ENCODE data around the gene KRT6B. TPM values are rescaled to one million over a fixed set of nuclear protein-coding genes. Genes with fewer than 3 reads are reported as not detected.
"Not testable (repeated sequence)": the region's sequence is repeated elsewhere in the genome, so short reads cannot be mapped to it uniquely, and the experiment has no call there.

KRT6B gene
- polyA plus RNA-seq (ENCODE audit: low read depth in 6 of 6): not detected

DNA sequence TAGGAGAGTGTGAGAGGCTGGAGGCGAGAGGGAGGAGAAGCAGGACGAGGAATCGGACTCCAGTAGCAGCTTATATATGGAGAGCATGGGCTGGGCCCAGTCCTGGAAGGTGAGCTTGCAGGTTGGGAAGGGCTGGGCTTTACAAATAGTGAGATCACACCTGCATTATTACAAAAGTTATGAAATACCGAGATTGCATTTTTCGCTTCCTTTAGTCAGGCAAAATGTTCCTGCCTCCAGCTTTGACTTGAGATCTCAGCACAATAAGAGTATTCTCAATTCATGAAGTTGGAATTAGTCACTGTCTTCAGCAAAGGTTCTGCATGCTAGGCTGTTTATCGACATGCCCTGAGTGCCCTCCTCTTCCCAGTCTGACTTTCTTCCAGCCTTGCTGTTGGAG is at the start of gene KRT6B:
Gene KRT6B, minus strand, starts transcription at position 46 of the 400 bp plus-strand sequence. CDS start 68 bp downstream, outside the sequence.
- Mint-ChIP-seq H3K4me3 (peak within 1 kb of the TSS in 1 of 8 donors; percentile 30), H3K27me3 (peaks cover 5 to 37% (median 21%) of the 10 kb centered on the region in 3 donors), H3K4me1 (no peaks in the 10 kb centered on the region), H3K27ac (no peak within 1 kb of the TSS), H3K36me3 (no peaks in the 10 kb centered on the region), H3K9me3 (peaks cover 0 to 2% (median 0%) of the 10 kb centered on the region in 7 donors)
- DNase-seq: no peak
- no peak for ATAC-seq (ENCODE audit: low read depth in 2 of 2)

DNA sequence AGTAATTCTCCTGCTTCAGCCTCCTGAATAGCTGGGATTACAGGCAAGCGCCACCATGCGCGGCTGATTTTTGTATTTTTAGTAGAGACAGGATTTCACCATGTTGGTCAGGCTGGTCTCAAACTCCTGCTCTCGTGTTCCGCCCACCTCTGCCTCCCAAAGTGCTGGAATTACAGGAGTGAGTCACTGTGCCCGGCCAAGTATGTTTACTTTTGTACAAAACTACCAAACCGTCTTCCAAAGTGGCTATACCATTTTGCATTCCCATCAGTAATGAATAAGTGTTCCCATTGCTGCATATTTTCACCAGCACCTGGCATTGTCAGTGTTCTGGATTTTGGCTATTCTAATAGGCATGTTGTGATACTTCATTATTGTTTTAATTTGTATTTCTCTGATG is 49.5 kb upstream of the KRT6B start:
- Mint-ChIP-seq H3K27ac (peak overlapping the region in 1 of 6 donors; percentile 45), H3K4me1 (no peaks in the 10 kb centered on the region), H3K36me3 (no peaks in the 10 kb centered on the region), H3K4me3 (no peak overlapping the region), H3K27me3 (peaks cover 29 to 30% (median 30%) of the 10 kb centered on the region in 3 donors), H3K9me3 (peaks cover 2 to 19% (median 6%) of the 10 kb centered on the region in 7 donors)
- DNase-seq (no peak), ATAC-seq (ENCODE audit: low read depth in 2 of 2) (no peak)

DNA sequence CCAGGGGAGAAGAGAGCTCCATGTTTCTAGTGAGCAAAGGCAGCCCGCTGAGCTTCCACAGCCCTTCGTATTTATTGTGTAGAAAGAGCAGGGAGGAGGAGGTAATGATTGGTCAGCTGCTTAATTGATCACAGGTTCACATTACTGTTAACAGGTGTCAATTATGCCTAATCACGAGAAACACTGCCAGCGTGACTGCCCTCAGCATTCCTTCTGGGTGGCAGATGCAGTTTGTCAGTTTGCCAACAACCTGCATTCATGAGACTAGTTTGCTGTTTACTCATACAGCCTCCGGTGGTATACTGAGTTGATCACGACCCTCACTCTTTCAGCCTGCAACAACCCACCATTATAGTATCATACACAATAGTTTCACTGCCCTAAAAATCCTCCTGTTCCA is 48.6 kb upstream of the KRT6B start:
- H3K36me3 Mint-ChIP-seq; ATAC-seq (ENCODE audit: low read depth in 2 of 2); H3K27ac Mint-ChIP-seq; H3K4me1 Mint-ChIP-seq; H3K4me3 Mint-ChIP-seq; DNase-seq: not testable (repeated sequence)
- Mint-ChIP-seq H3K9me3 (peaks cover 2 to 19% (median 6%) of the 10 kb centered on the region in 7 donors), H3K27me3 (peaks cover 22 to 28% (median 27%) of the 10 kb centered on the region in 3 donors)

DNA sequence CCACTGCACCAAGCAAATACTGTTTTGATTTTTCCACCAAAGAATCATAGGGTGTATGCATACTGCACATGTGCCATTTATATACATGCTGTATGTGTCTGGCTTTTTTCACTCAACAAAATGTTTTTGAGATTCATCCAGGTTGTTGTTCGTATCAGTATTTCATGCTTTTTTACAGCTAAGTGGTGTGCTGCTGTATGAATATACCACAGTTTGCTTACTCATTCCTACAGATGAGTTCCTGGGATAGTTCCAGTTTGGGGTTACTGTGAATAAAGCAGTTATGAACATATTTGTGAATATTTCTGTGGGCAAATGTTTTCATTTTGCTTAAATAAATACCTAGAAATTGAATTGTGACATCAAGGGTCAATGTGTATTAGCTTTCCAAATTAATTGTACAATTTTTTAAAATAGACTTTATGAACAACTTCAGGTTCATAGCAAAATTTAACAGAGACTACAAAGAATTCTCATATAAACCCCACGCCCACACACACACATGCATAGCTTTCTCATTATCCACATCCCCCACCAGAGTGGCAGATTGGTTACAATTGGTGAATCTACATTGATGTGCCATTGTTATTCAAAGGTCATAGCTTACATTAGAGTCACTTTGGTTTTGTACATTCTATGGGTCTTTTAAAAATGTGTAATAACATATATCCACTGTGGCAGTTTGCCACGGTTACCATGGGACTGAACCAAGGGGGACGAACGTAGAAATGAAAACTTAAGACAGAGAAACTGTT is 48.0 kb upstream of the KRT6B start:
- DNase-seq (no peak), ATAC-seq (ENCODE audit: low read depth in 2 of 2) (no peak)
- Mint-ChIP-seq H3K4me1 (peaks cover 5 to 8% (median 6%) of the 10 kb centered on the region in 3 donors), H3K4me3 (no peak overlapping the region), H3K27ac (no peak overlapping the region), H3K9me3 (peaks cover 2 to 19% (median 6%) of the 10 kb centered on the region in 7 donors), H3K36me3 (no peaks in the 10 kb centered on the region), H3K27me3 (peaks cover 16 to 28% (median 26%) of the 10 kb centered on the region in 3 donors)

DNA sequence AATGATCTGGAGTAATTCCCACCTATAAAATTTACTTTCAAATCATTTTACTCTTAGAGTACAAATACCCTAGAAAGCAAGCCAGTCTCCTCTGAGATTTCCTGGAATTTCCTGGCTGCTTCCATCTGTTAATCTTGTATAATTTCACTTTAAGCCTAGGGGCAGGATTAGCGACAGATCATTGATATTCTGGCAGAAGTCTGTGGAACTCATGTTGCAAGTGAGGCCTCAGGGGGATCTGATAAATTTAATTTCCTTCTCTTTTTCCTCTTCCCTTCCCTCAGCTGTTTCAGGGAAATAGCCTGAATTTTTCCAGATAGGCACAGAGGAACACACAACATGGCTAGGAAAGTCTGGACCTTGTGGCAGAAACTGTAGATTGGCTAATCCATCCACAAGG is 47.0 kb upstream of the KRT6B start:
- Mint-ChIP-seq H3K4me3 (no peak overlapping the region), H3K9me3 (peaks cover 2 to 19% (median 6%) of the 10 kb centered on the region in 7 donors), H3K36me3 (no peaks in the 10 kb centered on the region), H3K27ac (no peak overlapping the region), H3K27me3 (peaks cover 20 to 30% (median 28%) of the 10 kb centered on the region in 3 donors), H3K4me1 (peaks cover 5 to 8% (median 6%) of the 10 kb centered on the region in 3 donors)
- ATAC-seq (ENCODE audit: low read depth in 2 of 2) (no peak), DNase-seq (no peak)

DNA sequence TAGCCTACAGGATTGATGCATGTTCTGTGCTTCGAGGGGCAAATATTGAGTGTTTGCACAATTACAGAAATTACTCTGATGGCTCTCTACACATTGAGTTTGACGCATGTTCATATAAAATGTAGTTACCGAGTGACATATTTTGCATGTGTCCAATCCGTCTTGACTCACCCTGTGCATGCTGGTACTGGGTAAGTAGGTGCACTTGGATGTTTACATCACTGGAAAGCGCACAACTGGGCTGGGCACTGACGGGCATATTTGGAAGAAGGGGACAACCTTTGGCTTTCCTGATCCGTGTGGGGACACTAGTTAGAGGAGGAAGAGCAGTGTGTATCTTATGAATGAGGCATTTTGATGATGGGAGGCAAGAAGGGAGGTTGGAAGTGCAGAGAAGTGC is 46.0 kb upstream of the KRT6B start:
- Mint-ChIP-seq H3K9me3 (peaks cover 2 to 14% (median 4%) of the 10 kb centered on the region in 7 donors), H3K36me3 (no peaks in the 10 kb centered on the region), H3K4me3 (no peak overlapping the region), H3K4me1 (peaks cover 5 to 8% (median 6%) of the 10 kb centered on the region in 3 donors), H3K27ac (no peak overlapping the region), H3K27me3 (peaks cover 26 to 39% (median 28%) of the 10 kb centered on the region in 3 donors)
- ATAC-seq (ENCODE audit: low read depth in 2 of 2) (no peak), DNase-seq (no peak)

DNA sequence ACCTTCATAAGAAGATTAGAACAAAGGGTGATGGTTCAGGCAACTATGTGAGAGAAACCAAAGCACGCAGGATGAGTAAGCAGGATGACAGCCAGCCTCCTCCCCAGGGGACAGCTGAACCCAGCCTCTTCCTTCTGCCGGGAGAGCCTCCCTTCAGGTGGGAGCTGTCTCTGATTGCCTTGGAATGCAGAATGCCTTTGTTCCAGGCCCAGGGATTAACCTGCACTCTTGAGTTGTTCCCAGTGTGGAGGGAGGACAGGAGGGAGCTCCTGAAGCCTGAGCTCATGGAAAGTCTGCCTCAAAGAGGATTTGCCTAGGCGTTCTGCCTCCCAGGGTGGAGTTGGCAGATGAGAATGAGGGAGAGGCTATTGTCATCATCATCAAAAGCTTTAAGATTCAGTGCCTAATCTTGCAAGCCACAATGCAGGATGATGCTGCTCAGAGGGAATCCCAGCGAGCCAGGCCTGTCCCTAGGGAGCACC is 44.7 kb upstream of the KRT6B start:
- DNase-seq (no peak), ATAC-seq (ENCODE audit: low read depth in 2 of 2) (no peak)
- no peak overlapping the region for H3K4me3 Mint-ChIP-seq
- no peaks in the 10 kb centered on the region for H3K36me3 Mint-ChIP-seq
- H3K27me3 Mint-ChIP-seq: peaks cover 27 to 47% (median 35%) of the 10 kb centered on the region in 3 donors
- H3K27ac Mint-ChIP-seq: no peak overlapping the region
- peaks cover 5 to 8% (median 6%) of the 10 kb centered on the region in 3 donors for H3K4me1 Mint-ChIP-seq
- peaks cover 0 to 5% (median 2%) of the 10 kb centered on the region in 7 donors for H3K9me3 Mint-ChIP-seq

DNA sequence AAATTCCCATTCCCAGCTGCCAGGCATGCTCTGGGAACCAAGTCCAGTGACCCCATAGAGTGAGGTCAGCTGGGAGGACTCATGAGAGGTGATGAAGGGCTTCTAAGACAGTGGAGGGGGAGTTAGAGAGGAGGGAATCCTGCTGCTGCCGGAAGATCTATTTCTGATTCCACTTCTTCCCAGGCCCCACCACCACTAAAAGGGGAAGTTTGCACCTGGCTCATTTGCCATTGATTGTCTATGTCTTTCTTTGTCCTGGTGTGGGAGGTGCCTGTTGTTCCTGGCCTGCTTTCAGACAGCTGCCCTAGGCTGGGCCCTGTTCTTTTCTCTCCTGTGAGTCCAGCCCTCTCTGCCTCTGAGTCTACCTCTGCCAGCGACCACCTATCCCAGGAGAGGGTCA is 44.1 kb upstream of the KRT6B start:
- H3K9me3 Mint-ChIP-seq: peaks cover 0 to 5% (median 0%) of the 10 kb centered on the region in 7 donors
- peaks cover 25 to 53% (median 40%) of the 10 kb centered on the region in 3 donors for H3K27me3 Mint-ChIP-seq
- H3K4me3 Mint-ChIP-seq: no peak overlapping the region
- H3K4me1 Mint-ChIP-seq: peaks cover 5 to 8% (median 6%) of the 10 kb centered on the region in 3 donors
- no peaks in the 10 kb centered on the region for H3K36me3 Mint-ChIP-seq
- ATAC-seq (ENCODE audit: low read depth in 2 of 2) (no peak), DNase-seq (no peak)
- no peak overlapping the region for H3K27ac Mint-ChIP-seq

DNA sequence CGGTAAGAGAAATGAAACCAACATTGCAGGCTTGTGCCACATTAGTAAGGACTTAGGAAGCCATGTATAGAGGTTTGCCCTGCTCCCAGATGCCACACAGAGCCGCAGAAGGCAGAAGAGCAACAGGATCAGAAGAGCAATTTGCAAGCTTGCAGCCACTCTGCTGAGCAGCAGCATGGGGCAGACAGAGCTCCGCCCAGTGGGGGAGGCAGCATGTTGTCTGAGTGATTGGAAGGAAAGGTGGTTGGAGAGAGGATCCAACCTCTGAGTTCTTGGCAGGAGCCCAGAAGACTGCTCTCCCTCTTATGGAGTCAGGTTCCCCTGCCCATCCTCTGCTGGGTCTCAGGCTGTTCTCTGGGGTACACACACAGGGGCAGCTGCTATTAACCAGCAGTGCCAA is 43.4 kb upstream of the KRT6B start:
- no peak overlapping the region for H3K27ac Mint-ChIP-seq
- peaks cover 22 to 48% (median 43%) of the 10 kb centered on the region in 3 donors for H3K27me3 Mint-ChIP-seq
- no peaks in the 10 kb centered on the region for H3K36me3 Mint-ChIP-seq
- DNase-seq (no peak), ATAC-seq (ENCODE audit: low read depth in 2 of 2) (no peak)
- H3K4me3 Mint-ChIP-seq: no peak overlapping the region
- H3K4me1 Mint-ChIP-seq: peaks cover 5 to 8% (median 6%) of the 10 kb centered on the region in 3 donors
- H3K9me3 Mint-ChIP-seq: no peaks in the 10 kb centered on the region

DNA sequence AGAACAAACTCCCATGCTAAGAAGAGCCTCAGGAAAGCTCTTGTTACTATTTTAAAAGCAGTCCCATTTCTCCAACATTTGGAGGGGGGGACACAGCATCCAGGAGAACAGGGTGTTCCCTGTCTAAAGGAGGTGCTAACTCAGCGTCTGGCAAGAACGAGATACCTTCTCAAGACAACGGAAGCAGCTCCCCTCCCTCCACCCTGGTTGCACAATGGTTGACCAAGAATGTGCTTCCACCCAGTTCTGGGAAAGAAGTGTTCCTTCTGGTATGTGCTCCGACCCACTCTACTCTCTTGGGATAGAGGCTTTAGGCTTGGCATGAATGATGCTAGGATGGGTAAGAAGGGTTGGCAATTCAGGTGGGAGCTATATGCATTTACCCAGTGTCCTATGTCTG is 42.6 kb upstream of the KRT6B start:
- DNase-seq (no peak), ATAC-seq (ENCODE audit: low read depth in 2 of 2) (no peak)
- H3K9me3 Mint-ChIP-seq: no peaks in the 10 kb centered on the region
- H3K27ac Mint-ChIP-seq: no peak overlapping the region
- H3K4me3 Mint-ChIP-seq: no peak overlapping the region
- H3K36me3 Mint-ChIP-seq: no peaks in the 10 kb centered on the region
- H3K27me3 Mint-ChIP-seq: peaks cover 24 to 46% (median 43%) of the 10 kb centered on the region in 3 donors
- H3K4me1 Mint-ChIP-seq: peaks cover 5 to 8% (median 6%) of the 10 kb centered on the region in 3 donors

DNA sequence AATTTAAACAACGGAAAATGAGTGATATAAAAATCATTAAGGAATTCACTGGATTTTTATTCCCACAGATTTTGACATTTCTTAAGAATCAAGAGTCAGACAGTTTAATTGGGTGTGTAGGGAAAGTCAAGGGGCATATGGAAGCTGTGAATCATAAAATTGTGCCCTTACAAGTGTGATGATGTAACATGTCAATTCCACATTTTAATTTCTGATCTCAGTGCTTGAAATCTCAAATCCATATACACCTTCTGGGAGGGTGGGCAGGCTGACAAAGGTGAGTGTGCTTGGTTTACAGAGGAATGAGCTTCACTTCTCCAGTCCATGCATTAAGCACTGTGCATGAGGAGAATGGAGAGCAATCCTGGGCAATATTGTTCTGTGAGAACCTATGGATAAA is 42.2 kb upstream of the KRT6B start:
- H3K27me3 Mint-ChIP-seq: peaks cover 24 to 46% (median 43%) of the 10 kb centered on the region in 3 donors

DNA sequence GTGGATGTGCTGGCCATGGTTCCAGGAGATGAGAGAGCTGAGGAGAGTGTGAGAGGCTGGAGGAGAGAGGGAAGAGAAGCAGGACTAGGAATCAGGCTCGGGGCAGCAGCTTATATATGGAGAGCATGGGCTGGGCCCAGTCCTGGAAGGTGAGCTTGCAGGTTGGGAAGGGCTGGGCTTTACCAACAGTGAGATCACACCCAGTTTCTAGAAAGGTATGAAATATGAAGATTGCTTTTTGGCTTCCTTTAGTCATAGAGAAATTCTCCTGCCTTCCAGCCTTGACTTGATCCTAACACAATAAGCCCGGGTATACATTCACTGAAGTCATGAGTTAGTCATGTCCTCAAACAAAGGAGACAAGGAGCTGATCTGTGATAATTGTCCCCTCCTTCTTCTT is 41.2 kb upstream of the KRT6B start, which contains the start of gene KRT6A:
Gene KRT6A, minus strand, starts transcription at position 86 of the 400 bp plus-strand sequence. Its CDS starts 69 bp downstream, at position 17.
- H3K9me3 Mint-ChIP-seq: no peaks in the 10 kb centered on the region
- peaks cover 21 to 43% (median 39%) of the 10 kb centered on the region in 3 donors for H3K27me3 Mint-ChIP-seq
- H3K36me3 Mint-ChIP-seq: no peaks in the 10 kb centered on the region
- no peak within 1 kb of the TSS for H3K27ac Mint-ChIP-seq
- peak within 1 kb of the TSS in 1 of 8 donors; percentile 45 for H3K4me3 Mint-ChIP-seq
- H3K4me1 Mint-ChIP-seq: peaks cover 5 to 8% (median 6%) of the 10 kb centered on the region in 3 donors
- DNase-seq: no peak
- ATAC-seq (ENCODE audit: low read depth in 2 of 2): no peak

More for the DNA sequence above, 42.2 kb upstream of the KRT6B start:
- Mint-ChIP-seq H3K4me3 (no peak overlapping the region), H3K36me3 (no peaks in the 10 kb centered on the region), H3K27ac (no peak overlapping the region), H3K4me1 (peaks cover 5 to 8% (median 6%) of the 10 kb centered on the region in 3 donors), H3K9me3 (no peaks in the 10 kb centered on the region)
- no peak for DNase-seq
- no peak for ATAC-seq (ENCODE audit: low read depth in 2 of 2)

DNA sequence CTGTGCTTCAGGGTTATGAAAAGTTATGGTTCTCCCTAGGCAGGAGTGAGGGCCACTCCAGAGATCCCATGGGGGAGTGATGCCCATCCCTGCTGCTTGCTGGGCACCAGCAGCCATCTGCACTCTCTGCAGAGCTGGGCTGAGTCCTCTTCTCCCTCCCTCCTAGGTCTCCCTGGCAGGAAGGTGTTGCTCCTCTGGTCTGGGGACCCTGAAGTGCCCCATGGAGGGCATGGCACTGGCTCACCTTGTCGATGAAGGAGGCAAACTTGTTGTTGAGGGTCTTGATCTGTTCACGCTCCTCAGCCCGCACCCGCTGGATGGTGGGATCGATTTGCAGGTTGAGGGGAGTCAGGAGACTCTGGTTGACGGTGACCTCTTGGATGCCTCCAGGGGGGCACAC is 40.5 kb upstream of the KRT6B start:
- not testable (repeated sequence) for H3K4me1 Mint-ChIP-seq; ATAC-seq (ENCODE audit: low read depth in 2 of 2); H3K27ac Mint-ChIP-seq; H3K9me3 Mint-ChIP-seq; H3K4me3 Mint-ChIP-seq; DNase-seq; H3K36me3 Mint-ChIP-seq
- peaks cover 18 to 41% (median 35%) of the 10 kb centered on the region in 3 donors for H3K27me3 Mint-ChIP-seq

DNA sequence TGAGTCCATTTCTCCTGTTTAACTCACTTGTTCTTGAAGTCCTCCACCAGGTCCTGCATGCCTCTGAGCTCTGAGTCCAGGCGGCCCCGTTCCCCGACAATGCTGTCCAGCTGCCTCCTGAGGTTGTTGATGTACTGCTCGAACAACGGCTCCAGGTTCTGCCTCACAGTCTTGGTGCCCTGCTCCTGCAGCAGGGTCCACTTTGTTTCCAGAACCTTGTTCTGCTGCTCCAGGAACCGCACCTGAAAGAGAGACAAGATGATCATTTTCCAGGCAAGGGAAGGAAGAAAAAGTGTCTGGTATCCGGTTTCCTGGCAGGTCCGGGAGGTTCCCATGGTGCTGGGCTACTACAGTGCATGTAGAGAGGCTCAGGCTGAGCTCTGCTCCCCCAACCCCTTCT is 39.5 kb upstream of the KRT6B start:
- peak overlapping the region in 1 of 8 donors; percentile 29 for H3K4me3 Mint-ChIP-seq
- H3K4me1 Mint-ChIP-seq; ATAC-seq (ENCODE audit: low read depth in 2 of 2); H3K36me3 Mint-ChIP-seq; H3K9me3 Mint-ChIP-seq; DNase-seq: not testable (repeated sequence)
- H3K27me3 Mint-ChIP-seq: peaks cover 18 to 45% (median 36%) of the 10 kb centered on the region in 3 donors
- peak overlapping the region in 2 of 6 donors; percentile 4 to 79 for H3K27ac Mint-ChIP-seq
